Measurements from ENCODE around the gene MIER1.
"Not testable (repeated sequence)": the region's sequence is repeated elsewhere in the genome, so short reads cannot be mapped to it uniquely, and the experiment has no call there.

MIER1 gene

GRCh38 chr1:66944330-66945274, 19.8 kb downstream of the MIER1 start:
- no peak overlapping the region for H3K4me3 Mint-ChIP-seq
- H3K9me3 Mint-ChIP-seq: no peaks in the 10 kb centered on the region
- H3K4me1 Mint-ChIP-seq: peaks cover 71% of the 10 kb centered on the region
- H3K27ac Mint-ChIP-seq (ENCODE audit: low read depth): peak overlapping the region; percentile 12
- peaks cover 48% of the 10 kb centered on the region for H3K36me3 Mint-ChIP-seq (ENCODE audit: insufficient read depth)
- no peak for ATAC-seq (replicated peaks; ENCODE audit: extremely low read depth, poor library complexity, severe bottlenecking)
- no peaks in the 10 kb centered on the region for H3K27me3 Mint-ChIP-seq
- no peak for DNase-seq (ENCODE audit: low spot score in 2 of 2)

- H3K9me3 Mint-ChIP-seq: no peaks in the 10 kb centered on the region
- no peak for ATAC-seq (replicated peaks; ENCODE audit: extremely low read depth, poor library complexity, severe bottlenecking)
- H3K4me1 Mint-ChIP-seq: peaks cover 64% of the 10 kb centered on the region
- peaks cover 53% of the 10 kb centered on the region for H3K36me3 Mint-ChIP-seq (ENCODE audit: insufficient read depth)
- no peak for DNase-seq (ENCODE audit: low spot score in 2 of 2)
- no peak overlapping the region for H3K4me3 Mint-ChIP-seq
- H3K27me3 Mint-ChIP-seq: no peaks in the 10 kb centered on the region
- no peak overlapping the region for H3K27ac Mint-ChIP-seq (ENCODE audit: low read depth)
Observed at GRCh38 chr1:66945316-66945715, 20.5 kb downstream of the MIER1 start.

- peaks cover 49% of the 10 kb centered on the region for H3K36me3 Mint-ChIP-seq (ENCODE audit: insufficient read depth)
- H3K4me3 Mint-ChIP-seq: no peak overlapping the region
Observed at GRCh38 chr1:66947267-66947666, 22.5 kb downstream of the MIER1 start.

GRCh38 chr1:66951513-66951912, 26.7 kb downstream of the MIER1 start:
- H3K36me3 Mint-ChIP-seq (ENCODE audit: insufficient read depth): peaks cover 67% of the 10 kb centered on the region
- ATAC-seq (replicated peaks; ENCODE audit: extremely low read depth, poor library complexity, severe bottlenecking) (no peak), DNase-seq (ENCODE audit: low spot score in 2 of 2) (no peak)
- peaks cover 50% of the 10 kb centered on the region for H3K4me1 Mint-ChIP-seq
- H3K27me3 Mint-ChIP-seq: no peaks in the 10 kb centered on the region
- H3K27ac Mint-ChIP-seq (ENCODE audit: low read depth): no peak overlapping the region
- no peak overlapping the region for H3K4me3 Mint-ChIP-seq
- no peaks in the 10 kb centered on the region for H3K9me3 Mint-ChIP-seq

More at GRCh38 chr1:66947267-66947666, 22.5 kb downstream of the MIER1 start:
- ATAC-seq (replicated peaks; ENCODE audit: extremely low read depth, poor library complexity, severe bottlenecking): no peak
- DNase-seq (ENCODE audit: low spot score in 2 of 2): no peak
- peaks cover 55% of the 10 kb centered on the region for H3K4me1 Mint-ChIP-seq
- peak overlapping the region; percentile 52 for H3K27ac Mint-ChIP-seq (ENCODE audit: low read depth)
- no peaks in the 10 kb centered on the region for H3K9me3 Mint-ChIP-seq
- H3K27me3 Mint-ChIP-seq: no peaks in the 10 kb centered on the region

GRCh38 chr1:66954208-66954607, 29.4 kb downstream of the MIER1 start:
- H3K36me3 Mint-ChIP-seq (ENCODE audit: insufficient read depth): peaks cover 60% of the 10 kb centered on the region
- DNase-seq (ENCODE audit: low spot score in 2 of 2): no peak
- ATAC-seq (replicated peaks; ENCODE audit: extremely low read depth, poor library complexity, severe bottlenecking): no peak
- no peaks in the 10 kb centered on the region for H3K27me3 Mint-ChIP-seq
- H3K4me3 Mint-ChIP-seq: no peak overlapping the region
- no peaks in the 10 kb centered on the region for H3K9me3 Mint-ChIP-seq
- H3K27ac Mint-ChIP-seq (ENCODE audit: low read depth): peak overlapping the region; percentile 81
- H3K4me1 Mint-ChIP-seq: peaks cover 38% of the 10 kb centered on the region

GRCh38 chr1:66957938-66958337, 33.1 kb downstream of the MIER1 start:
- Mint-ChIP-seq H3K4me3 (no peak overlapping the region), H3K27me3 (no peaks in the 10 kb centered on the region), H3K4me1 (peaks cover 25% of the 10 kb centered on the region), H3K9me3 (no peaks in the 10 kb centered on the region), H3K27ac (ENCODE audit: low read depth) (no peak overlapping the region), H3K36me3 (ENCODE audit: insufficient read depth) (peaks cover 62% of the 10 kb centered on the region)
- DNase-seq (ENCODE audit: low spot score in 2 of 2) (no peak), ATAC-seq (replicated peaks; ENCODE audit: extremely low read depth, poor library complexity, severe bottlenecking) (no peak)

DNA sequence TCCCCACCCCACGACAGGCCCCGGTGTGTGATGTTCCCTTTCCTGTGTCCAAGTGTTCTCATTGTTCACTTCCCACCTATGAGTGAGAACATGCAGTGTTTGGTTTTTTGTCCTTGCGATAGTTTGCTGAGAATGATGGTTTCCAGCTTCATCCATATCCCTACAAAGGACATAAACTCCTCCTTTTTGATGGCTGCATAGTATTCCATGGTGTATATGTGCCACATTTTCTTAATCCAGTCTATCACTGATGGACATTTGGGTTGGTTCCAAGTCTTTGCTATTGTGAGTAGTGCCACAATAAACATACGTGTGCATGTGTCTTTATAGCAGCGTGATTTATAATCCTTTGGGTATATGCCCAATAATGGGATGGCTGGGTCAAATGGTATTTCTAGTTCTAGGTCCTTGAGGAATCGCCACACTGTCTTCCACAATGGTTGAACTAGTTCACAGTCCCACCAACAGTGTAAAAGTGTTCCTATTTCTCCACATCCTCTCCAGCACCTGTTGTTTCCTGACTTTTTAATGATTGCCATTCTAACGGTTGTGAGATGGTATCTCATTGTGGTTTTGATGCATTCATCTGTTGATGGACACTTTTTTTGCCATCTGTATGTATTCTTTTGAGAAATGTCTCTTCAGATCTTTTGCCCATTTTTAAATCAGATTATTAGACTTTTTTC, 41.5 kb downstream of the MIER1 start:
- H3K36me3 Mint-ChIP-seq (ENCODE audit: insufficient read depth): peaks cover 77% of the 10 kb centered on the region
- ATAC-seq (replicated peaks; ENCODE audit: extremely low read depth, poor library complexity, severe bottlenecking); H3K4me3 Mint-ChIP-seq; DNase-seq (ENCODE audit: low spot score in 2 of 2); H3K27me3 Mint-ChIP-seq; H3K9me3 Mint-ChIP-seq: not testable (repeated sequence)
- H3K4me1 Mint-ChIP-seq: peaks cover 21% of the 10 kb centered on the region
- H3K27ac Mint-ChIP-seq (ENCODE audit: low read depth): peak overlapping the region; percentile 50

DNA sequence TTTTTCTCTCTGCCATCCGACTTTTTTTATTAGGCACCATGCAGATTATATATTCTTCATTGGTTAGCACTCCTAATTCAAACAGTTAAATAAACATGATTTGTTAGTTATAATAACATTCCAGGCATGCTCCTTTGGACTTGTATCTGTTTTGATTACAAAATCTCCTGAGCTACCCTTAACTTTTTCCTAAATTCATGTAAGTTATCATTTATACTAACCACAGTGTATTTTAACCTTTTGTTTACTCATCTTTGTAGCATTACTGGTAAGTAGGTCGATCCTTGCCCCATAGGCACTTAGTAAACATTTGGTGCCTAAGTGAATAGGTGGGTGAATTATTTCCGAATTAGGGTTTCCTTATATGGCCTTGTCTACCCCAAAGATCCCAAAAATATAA, 43.8 kb downstream of the MIER1 start:
- peaks cover 73% of the 10 kb centered on the region for H3K36me3 Mint-ChIP-seq (ENCODE audit: insufficient read depth)
- no peaks in the 10 kb centered on the region for H3K27me3 Mint-ChIP-seq
- ATAC-seq (replicated peaks; ENCODE audit: extremely low read depth, poor library complexity, severe bottlenecking) (no peak), DNase-seq (ENCODE audit: low spot score in 2 of 2) (no peak)
- H3K4me1 Mint-ChIP-seq: peaks cover 31% of the 10 kb centered on the region
- peak overlapping the region; percentile 69 for H3K27ac Mint-ChIP-seq (ENCODE audit: low read depth)
- H3K4me3 Mint-ChIP-seq: no peak overlapping the region
- peaks cover 7% of the 10 kb centered on the region for H3K9me3 Mint-ChIP-seq

DNA sequence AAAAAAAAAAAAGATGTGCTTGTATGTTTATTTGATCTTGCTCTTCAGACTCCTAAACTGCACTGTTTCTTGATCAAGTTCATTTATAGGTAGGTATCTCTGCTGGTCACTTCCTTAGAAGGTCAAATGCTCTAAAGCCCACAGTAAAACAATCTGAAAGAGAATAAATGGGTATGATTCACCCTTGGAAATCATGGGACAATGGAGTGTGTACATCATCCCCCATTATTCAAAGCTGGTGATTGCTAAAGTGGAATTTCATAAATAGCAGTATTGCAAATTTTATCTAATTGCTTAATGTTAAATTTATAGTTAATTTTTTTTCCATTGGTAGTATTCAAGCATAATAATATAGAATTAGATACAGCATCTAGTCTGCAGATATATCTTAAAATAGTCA, 53.4 kb downstream of the MIER1 start:
- Mint-ChIP-seq H3K27me3 (no peaks in the 10 kb centered on the region), H3K27ac (ENCODE audit: low read depth) (no peak overlapping the region), H3K4me1 (peaks cover 18% of the 10 kb centered on the region), H3K36me3 (ENCODE audit: insufficient read depth) (peaks cover 46% of the 10 kb centered on the region), H3K9me3 (no peaks in the 10 kb centered on the region), H3K4me3 (no peak overlapping the region)
- DNase-seq (ENCODE audit: low spot score in 2 of 2): no peak
- no peak for ATAC-seq (replicated peaks; ENCODE audit: extremely low read depth, poor library complexity, severe bottlenecking)

DNA sequence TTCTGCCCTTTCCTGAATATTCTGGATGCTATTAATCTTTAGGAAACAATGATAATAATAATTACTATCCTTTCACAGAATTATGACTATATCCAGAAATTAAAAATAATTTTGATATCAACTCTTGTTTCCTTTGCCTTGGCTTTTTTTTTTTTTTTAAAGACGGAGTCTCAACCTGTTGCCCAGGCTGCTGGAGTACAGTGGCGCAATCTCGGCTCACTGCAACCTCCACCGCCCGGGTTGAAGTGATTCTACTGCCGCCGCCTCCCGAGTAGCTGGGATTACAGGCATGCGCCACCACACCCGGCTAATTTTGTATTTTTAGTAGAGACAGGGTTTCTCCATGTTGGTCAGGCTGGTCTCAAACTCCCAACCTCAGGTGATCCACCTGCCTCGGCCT, 54.8 kb downstream of the MIER1 start:
- not testable (repeated sequence) for H3K27ac Mint-ChIP-seq (ENCODE audit: low read depth)
- H3K36me3 Mint-ChIP-seq (ENCODE audit: insufficient read depth): peaks cover 57% of the 10 kb centered on the region

DNA sequence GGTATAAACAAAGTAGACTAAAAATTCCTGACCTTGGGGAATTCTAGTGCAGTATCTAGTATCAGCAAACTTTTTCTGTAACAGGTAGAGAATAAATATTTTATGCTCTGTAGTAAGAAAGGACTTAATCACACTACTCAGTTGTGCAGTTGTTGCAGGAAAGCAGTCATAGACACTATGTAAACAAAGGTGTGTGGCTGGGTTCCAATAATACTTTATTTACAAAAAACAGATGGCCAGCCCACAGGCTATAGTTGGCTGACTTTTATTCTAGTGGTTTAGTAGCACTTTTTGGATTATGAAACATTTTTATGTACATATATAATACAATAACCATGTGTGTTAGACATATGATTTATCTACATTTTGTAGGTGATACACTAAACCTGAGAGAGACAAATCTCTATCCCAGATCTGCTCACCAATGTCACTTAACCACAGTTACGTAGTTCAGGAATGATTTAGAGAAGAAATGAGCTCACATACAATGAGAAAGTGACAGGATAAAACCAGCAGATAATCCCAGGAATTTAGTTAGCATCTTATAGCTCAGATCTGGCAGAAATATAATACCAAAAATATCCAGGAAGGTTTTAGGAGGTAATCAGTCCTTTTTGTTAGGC, 56.1 kb downstream of the MIER1 start:
- DNase-seq (ENCODE audit: low spot score in 2 of 2) (no peak), ATAC-seq (replicated peaks; ENCODE audit: extremely low read depth, poor library complexity, severe bottlenecking) (no peak)
- Mint-ChIP-seq H3K9me3 (no peaks in the 10 kb centered on the region), H3K4me1 (peaks cover 16% of the 10 kb centered on the region), H3K4me3 (peak overlapping the region; percentile 69), H3K27me3 (no peaks in the 10 kb centered on the region), H3K36me3 (ENCODE audit: insufficient read depth) (peaks cover 57% of the 10 kb centered on the region), H3K27ac (ENCODE audit: low read depth) (peak overlapping the region; percentile 85)

More for the DNA sequence above, 54.8 kb downstream of the MIER1 start:
- ATAC-seq (replicated peaks; ENCODE audit: extremely low read depth, poor library complexity, severe bottlenecking); DNase-seq (ENCODE audit: low spot score in 2 of 2); H3K27me3 Mint-ChIP-seq; H3K9me3 Mint-ChIP-seq; H3K4me3 Mint-ChIP-seq: not testable (repeated sequence)
- H3K4me1 Mint-ChIP-seq: peaks cover 22% of the 10 kb centered on the region

- DNase-seq (ENCODE audit: low spot score in 2 of 2): peak in 1 of 2 donors; percentile 36
- Mint-ChIP-seq H3K36me3 (ENCODE audit: insufficient read depth) (peaks cover 60% of the 10 kb centered on the region), H3K9me3 (no peaks in the 10 kb centered on the region), H3K27ac (ENCODE audit: low read depth) (peak overlapping the region; percentile 85), H3K27me3 (no peaks in the 10 kb centered on the region), H3K4me1 (peaks cover 16% of the 10 kb centered on the region), H3K4me3 (peak overlapping the region; percentile 69)
- ATAC-seq (replicated peaks; ENCODE audit: extremely low read depth, poor library complexity, severe bottlenecking): peak; percentile 92
Observed at GRCh38 chr1:66981679-66982078, 56.9 kb downstream of the MIER1 start.

Data from central memory CD8-positive, alpha-beta T cell (primary cell).